ENCODE measurements around the gene SKAP1.

Gene SKAP1

DNA sequence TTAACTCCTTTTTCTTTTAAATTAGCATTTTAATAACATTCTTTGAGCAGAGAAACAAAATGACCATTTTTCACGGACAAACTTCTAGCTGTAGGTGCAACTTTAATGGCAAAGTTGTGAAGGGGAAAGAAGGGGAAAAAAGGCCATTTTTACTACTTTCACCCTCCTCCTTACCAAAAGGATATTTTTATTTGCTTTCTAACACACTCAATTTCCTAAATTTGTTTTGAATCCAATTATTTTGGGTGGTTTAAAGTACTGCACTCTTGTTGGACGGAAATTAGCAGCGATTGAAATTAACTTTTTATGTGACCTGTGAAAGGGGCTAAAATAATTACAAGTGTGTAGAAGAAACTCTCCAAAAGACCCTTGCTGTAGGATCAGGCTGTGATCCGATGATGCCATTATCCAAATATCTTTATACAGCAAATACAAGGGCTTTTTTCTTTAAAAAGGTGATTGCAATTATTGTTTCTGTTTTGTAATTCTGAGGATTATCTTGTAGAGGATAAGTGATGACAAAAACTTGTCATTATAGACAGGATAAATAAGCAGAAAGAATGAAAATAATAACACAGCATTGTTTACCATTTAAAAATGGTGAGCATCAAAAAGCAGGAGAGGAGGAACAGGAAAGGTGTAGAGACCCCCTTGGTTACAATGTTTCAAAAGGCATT, 280.1 kb downstream of the SKAP1 start:
- no peak for DNase-seq (ENCODE audit: low read depth in 1 of 2, low spot score in 1 of 2)

DNA sequence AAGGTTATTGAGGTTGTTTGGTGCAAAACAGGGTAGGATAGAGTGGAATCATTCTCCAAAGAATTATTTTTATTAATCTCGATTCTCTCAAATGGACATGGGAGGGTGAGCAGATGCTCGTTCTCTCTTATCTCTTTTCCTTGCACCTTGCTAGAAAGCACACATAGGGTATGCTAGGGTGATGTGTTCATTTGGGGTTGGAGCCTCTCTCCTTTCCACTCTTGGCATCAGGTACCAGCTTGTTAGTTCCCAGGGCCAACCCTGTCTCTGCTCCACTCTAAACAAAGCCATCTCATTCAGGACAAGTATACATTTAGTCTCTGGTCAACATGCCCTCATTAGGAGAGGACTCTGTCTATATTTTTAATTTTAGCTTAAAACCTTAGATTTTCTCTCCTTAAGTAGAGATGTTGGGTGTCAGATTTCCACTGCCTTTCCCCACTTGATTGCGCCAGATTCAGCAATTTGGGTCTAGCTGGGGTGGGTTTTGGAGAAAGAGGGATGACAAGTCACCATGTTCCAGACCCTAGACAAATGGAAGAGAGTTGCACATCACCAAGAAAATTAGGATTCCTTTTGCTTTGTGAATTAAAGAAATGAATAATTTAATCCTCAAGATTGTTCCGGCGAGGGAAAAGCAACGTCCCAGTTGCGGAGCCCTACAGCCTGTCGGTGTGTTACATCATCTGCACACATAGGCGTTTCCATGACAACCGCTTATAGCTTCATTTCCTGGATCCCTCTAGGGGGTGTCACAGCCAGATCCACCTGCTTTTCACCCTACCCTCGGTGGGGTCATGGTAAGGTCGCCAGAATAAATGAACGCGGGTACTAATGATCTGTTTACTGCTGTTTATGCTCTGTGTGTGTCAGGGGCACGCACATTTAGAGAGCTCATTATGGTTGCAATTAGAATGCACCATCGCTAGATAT, 280.9 kb downstream of the SKAP1 start:
- no peak for DNase-seq (ENCODE audit: low read depth in 1 of 2, low spot score in 1 of 2)

DNA sequence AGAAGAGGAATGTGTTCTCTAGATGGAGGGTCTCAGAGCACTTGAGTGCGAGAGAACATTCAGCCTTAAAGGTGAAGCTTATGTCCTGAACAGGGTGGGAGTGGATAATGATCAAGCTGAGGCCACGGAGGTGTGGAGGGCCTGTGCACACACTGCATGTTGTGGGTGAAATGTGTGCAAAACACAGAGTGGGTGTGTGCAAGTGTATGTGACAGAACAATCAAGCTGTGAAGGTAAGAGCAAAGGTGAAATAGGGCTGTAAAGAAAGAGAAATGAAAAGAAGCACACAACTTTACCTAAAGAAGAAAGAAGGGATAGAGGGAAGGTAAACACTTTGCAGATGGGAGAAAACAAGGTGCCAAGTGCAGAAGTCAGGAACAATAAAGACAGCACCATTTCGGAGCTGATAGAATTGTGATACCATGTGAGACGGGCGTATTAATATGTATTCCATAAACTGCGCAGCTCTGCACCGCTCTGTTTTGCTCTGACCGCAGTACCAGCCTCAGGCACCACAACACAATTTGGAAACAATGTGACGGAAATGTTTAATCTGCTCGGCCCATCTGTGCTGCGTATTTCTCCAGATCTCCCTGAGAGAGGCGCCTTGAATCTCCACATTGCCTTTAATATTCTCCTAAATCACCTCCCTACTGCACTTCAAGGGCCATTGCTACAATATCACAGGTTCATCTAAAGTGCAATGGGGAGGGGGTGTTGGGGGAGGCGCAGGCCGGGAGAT, 281.8 kb downstream of the SKAP1 start:
- no peak for DNase-seq (ENCODE audit: low read depth in 1 of 2, low spot score in 1 of 2)

DNA sequence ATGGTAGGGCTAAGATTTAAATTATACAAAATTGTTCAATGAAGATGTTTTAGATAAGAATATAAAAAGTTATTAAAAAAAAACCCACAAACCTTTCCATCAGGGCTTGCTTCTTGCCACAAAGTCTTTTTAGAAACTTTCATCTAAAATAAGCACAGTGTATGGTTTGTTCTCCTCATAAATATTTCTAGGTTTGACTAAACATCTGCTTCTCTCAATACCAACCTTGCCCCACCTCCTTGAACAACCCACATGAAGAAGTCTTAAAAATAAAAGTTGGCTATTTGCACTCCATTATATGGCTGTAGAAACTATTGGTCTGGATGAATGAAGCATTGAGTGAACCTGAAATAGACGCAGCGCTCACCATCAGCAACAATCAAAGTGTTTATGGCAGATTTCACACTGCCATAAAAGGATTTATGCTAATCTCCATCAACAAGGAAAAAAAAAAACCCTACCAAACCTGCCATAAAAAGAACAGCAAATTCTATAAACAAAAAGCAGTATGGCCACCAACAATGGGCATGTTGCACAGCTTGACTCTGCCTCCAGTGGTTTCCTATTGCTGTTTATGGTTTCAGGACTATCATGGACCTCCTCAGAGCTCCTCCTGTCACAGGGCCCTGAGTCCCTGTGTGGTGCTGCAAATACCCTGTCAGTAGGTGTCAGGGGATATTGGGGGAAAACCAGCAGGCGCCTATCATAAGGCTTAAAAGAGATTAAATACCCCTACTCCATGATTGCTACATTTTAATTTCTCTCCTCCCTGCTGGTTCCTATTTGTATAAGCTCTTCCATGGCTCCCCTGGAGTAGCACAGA, 284.8 kb downstream of the SKAP1 start:
- DNase-seq (ENCODE audit: low read depth in 1 of 2, low spot score in 1 of 2): no peak

DNA sequence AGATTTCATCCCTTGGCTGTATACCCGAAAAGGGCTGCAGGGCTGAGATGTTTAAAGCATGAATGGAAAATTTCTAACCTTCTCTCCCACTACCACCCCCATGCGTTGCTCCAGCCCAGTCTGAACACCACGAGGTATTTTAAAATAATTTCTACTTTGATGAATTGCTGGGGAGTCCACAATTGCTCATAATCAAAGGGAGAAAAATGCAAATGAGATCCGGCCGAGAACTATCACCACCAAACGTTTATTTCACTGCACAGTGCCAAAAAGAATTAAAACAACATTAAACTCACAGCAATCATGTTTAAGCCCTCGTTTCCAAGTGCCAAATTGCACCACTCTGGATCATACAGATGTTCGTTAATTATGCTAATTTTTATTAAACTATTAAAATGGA, 285.8 kb downstream of the SKAP1 start:
- DNase-seq (ENCODE audit: low read depth in 1 of 2, low spot score in 1 of 2): no peak

DNA sequence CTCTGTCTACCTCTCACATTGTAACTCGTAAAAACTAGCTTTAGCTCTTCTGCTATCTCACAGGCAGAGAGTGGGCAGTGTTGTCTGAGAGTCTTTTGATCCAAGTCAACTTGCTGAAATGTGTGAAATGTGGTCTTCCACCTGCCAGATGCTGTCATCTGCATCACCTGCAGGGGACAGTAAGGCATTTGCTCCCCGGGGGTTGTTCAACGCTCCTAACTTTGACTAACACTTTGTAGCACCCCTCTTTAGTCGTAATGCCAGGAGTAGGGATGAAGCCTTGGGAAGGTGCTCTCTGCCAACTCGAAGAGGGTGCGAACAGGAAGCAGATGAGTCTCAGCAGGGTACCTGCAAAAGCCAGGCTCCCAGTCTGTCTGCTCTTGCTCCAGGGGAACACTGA, 286.4 kb downstream of the SKAP1 start:
- no peak for DNase-seq (ENCODE audit: low read depth in 1 of 2, low spot score in 1 of 2)

DNA sequence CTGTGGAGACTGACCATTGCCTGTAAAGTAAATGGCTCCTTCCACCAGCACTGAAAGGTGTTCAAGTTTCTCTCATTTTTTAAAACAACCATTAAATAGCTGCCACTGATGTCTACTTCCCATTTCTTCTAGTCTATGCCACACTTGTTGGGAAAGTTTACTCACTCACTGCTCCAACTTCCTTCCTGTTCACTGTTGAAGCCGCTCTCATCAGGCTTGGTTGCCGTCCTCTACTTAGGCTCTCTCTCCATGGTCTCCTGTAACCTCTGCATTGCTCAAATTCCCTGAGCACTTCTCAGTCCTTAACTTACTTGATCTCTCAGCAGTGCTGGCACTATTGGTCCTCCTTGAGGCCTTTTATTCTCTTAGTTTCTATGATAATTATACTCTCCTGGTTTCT, 290.1 kb downstream of the SKAP1 start:
- no peak for DNase-seq (ENCODE audit: low read depth in 1 of 2, low spot score in 1 of 2)

DNA sequence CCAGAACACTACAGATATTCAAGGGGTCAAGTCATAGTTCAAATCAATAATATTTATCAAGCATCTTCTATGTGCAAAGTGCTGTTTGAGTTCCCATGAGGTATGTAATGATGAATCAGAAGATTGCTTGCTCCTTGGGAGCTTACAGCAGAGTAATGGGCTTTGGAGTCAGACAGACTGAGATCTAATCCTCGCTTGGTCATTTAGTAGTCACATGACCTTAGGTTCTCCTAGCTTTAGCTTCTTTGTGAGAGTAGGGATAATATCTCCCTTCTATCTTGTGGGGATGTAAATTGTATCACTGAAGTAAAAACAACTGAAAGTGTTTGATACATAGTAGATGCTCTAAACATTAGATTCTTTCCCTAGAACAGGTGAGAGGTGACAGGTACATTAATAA, 292.4 kb downstream of the SKAP1 start:
- no peak for DNase-seq (ENCODE audit: low read depth in 1 of 2, low spot score in 1 of 2)

DNA sequence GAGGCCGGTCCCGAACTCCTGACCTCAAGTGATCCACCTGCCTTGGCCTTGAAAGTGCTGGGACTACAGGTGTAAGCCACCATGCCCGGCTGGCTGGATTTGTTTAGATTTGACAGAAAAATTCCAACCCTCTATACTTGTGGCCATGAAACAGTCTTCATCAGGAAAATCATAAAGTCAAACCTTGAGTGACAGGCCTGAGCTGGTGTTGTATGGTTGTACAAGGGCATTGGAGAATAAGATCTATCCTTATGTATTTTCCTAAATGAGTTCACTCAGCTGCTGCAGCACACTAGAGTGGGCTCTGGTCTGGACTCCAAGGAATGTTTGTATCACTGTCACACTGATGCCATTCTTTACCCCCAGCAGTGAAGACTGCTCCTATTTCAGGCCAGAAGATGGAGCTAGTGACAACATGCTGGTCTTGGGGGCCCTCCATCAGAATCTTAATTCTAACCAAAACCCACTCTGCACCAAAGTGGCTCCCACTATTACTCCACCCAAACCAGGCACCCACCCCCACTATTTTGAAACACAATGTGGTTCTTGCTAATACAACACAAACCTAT, 295.0 kb downstream of the SKAP1 start:
- no peak for DNase-seq (ENCODE audit: low read depth in 1 of 2, low spot score in 1 of 2)

DNA sequence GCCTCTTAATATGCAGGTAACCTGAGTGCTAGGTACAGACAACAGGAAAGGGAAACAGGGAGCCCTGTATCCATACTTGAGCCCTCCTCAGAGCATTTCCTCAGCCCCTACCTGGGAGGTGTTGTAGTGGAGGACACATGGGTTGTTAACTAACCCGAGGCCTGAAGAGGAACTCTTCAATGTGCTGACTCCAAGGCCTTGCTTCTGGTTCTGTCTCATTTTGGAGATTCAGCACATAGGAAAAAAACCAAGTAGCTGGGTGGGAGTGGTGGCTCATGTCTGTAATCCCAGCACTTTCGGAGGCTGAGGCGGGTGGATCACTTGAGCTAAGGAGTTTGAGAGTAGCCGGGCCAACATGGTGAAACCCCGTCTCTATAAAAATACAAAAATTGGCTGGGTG, 297.6 kb downstream of the SKAP1 start:
- DNase-seq (ENCODE audit: low read depth in 1 of 2, low spot score in 1 of 2): no peak

DNA sequence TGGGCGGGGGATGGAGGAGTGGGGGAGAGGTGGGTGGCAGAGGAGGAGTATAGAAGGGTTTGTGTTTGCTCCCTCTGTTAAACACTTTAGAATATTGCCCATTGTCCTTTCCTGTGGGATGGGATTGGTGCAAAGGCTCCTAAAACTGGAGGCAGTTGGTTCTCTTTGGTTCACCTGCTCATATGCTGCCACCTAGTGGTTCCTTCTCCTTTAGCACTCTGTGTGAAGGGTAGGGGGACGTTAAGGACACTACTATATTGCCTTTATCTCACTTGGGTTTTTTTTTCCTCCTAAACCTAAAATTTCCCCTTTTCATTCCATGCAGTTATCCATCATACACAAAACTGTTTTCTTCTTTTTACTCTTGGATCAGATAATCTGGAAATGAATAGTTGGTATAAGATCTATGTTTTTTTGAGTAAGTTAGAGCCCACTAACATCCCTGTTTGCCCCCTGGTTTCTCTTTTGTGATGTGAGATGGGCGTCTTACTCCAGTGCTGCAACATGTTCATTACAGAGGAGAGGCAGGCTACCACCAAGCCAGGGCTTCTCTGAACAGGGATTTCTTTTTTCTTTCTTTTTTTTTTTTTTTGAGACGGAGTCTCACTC, 298.7 kb downstream of the SKAP1 start:
- peak in 1 of 2 donors; percentile 20 for DNase-seq (ENCODE audit: low read depth in 1 of 2, low spot score in 1 of 2)

DNA sequence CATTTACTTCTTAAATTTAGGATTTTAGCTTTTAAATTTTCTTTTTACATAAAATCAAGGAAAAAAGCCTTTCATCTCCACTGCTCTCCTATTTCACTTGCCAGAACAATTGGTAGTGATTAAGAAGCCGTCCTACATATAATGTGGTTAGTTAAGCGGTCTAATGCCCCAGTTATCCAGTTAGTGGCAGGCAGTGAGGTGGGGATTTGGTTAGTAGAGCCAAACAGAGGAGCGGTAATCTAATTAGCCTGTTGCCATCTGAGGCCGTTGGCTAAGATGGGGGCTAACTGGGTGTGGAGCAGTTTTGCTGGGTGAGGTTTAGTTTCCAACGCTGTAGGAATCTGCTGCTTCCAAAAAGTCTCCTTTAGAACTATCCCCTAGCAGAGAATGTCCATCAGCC, 300.0 kb downstream of the SKAP1 start:
- DNase-seq (ENCODE audit: low read depth in 1 of 2, low spot score in 1 of 2): no peak

DNA sequence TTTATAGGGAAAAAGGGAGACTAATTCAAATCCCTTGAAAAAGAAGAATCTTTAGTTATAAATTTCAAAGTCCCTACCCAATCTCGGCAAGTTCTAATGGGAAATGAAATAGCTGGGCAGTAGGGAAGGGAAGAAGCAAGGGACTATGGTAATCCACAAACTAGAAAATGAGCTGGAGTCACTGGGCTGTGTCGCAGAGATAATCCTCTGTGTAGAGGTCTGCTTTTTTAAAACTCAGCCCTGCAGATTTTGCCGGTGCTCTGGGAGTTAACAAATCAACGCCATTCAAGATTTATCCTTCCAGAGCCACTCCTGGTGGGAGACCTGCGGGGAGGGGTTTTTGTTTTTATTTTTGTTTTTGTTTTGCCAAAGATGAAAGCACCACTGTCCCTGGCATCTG, 301.6 kb downstream of the SKAP1 start:
- no peak for DNase-seq (ENCODE audit: low read depth in 1 of 2, low spot score in 1 of 2)

DNA sequence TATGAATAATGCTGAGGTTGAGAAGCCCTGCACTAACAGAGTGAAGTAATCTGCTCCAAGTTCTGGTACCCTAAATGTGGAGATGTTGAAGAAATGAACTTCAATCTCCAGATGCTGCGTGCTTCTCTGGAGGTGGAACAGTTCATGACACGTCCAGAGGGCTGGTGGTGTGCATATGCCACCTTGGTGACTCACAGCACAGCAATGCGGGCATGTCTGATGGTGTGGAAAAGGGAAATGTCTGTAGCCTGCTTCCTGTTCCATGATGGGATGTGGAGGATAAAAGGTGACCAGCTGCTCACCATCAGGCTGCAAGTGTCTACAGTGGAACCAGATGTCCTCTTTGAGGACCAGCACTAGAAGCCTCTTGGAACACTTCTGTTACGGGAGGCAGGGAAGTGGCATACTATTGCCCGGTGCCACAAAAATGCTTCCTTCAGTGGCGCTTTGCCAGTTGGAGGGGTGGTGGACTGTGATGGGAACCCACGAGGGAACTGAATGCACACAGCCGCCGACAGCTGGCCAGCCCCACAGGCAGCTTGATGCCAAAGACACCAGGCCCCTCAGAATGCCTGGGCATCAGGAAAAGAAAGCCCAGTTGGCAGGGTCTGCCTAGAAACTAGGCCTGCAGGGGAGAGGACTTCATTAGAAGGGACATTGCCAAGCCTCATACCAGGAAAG, 302.5 kb downstream of the SKAP1 start:
- DNase-seq (ENCODE audit: low read depth in 1 of 2, low spot score in 1 of 2): no peak

DNA sequence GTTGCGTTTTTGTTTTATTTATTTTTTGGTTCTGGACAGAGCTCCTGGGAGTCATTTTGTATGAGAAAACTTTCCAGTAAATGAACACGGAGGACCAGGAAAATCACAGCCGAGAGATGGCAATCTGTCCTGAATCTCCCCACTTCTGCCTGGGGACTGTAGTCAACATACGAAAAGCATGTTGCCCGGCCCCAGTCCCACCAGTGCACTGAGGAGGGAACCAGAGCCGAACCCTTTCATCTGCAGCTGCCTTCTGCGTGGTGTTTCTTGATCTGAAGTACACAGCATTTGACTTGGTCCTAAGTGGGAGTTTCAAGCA, 303.5 kb downstream of the SKAP1 start:
- DNase-seq (ENCODE audit: low read depth in 1 of 2, low spot score in 1 of 2): no peak

DNA sequence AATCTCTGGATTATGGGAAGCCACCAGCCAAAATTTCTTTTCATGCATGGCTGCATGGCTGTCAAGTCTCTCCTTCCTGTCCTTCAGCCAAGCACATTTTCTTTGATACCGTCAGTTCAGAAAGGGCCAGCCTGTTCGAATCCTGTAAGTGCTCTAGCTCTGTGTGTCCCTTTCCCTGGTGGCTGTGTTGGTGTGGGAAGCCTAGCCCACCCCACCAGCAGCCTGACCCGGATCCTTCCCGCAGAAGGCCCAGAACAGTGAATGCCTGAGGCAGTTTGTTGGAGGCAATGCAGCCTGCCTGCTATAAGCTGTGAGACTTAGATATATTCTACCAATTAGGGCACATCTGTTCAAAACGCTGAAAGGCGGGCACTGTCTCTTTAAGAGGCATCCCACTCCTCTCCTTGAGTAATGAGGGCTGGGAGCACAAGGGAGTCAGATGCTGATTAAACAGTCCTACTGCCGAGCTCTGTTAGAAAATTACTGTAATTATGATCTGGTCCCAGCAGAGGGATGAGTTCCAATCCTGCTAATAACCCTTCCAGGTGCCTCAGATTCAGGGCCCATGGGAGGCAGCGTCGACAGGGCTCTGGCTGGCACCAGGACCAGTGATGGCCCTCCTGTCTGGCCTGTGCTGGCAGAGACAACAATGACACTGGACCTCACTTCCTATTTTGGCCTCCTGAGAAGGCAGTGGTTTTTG, 304.0 kb downstream of the SKAP1 start:
- DNase-seq (ENCODE audit: low read depth in 1 of 2, low spot score in 1 of 2): no peak

DNA sequence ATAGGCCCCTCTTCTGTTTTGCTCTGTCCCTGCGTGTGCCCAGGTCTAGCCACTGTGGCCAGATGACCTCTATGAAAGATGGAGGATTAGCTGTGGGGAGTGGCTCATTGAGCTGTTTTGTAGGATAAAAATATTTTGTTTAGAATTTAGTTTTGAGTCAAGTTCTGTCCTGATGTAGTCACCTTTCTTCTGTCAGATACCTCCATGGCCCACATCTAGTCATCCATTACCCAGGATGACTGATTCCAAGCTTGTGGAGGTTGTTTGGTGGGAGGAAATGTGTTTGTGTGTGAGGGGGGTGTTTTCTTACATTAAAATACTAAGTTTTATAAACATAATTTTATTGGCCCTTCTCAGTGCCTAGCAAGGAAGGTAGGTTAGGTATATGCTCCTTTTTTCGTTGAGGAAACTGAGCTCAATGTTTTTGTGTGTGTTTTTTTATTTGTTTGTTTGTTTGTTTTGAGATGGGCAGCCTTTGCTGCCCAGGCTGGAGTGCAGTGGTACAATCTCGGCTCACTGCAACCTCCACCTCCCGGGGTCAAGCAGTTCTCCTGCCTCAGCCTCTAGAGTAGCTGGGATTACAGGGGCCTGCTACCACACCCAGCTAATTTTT, 306.1 kb downstream of the SKAP1 start:
- no peak for DNase-seq (ENCODE audit: low read depth in 1 of 2, low spot score in 1 of 2)

DNA sequence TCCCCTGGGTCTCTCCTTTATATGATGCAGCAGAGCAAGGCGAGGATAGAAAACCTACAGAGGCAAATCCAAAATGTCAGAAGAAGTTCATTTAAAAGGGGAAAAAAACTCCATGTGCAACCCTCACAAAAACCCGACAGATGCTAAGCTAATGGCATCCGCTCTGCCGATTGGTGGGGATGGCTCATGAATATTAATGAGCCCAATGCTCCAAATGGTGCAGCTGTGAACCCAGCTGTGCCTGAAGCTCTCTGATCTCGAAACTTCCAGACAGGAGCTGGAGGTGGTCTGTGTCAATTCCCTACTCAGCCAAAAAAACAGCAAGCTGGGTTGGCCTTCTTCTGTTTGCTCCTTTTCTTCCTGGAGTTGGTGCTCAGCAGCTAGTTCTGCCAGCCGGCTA, 306.9 kb downstream of the SKAP1 start:
- DNase-seq (ENCODE audit: low read depth in 1 of 2, low spot score in 1 of 2): no peak

DNA sequence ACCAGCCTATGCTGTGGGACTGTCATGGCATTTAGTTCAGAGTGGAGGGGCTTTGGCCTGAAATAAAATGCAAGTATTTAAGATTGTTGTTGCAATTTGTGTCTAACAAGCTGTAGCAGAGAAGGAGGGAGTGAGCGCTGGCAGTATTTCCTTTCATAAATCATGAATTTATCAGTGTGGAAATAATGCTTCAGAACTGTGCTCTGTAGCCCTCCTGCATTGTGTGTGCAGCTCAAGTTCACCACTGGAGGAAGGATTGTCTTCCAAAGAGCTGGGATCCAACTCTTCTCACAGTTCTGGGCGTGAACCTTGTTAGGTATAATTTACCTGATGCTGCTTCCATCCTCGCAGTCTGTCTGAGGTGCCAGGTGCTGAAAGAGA, 307.4 kb downstream of the SKAP1 start:
- no peak for DNase-seq (ENCODE audit: low read depth in 1 of 2, low spot score in 1 of 2)

Measured in activated T-helper 1 cell treated with anti-CD3 and anti-CD28 coated beads, Interleukin-2, amount 50 U/mL, for 16 hours (primary cell).